HepG2 (cell line): ENCODE data around the gene PNN.

Experiments used
- CTCF ChIP-seq: sonication (generic); formaldehyde crosslinking; IDR thresholded peaks from 2 replicates; pipeline ENCODE4 v1.5.0; 2020; ENCODE audit warnings: mild to moderate bottlenecking, missing genetic modification reagents, moderate library complexity
- EP300 ChIP-seq, 3 experiments: sonication (generic) in 1 of 3; formaldehyde crosslinking in 1 of 3; IDR thresholded peaks; 2 replicates each; pipeline versions ENCODE4 v1.5.1 to v1.6.1; 2011 to 2020; ENCODE audit warnings: low read depth in 2 of 3, low read length in 2 of 3, borderline replicate concordance in 1 of 3, improper control_type of control experiment in 1 of 3, mild to moderate bottlenecking in 1 of 3, missing genetic modification reagents in 1 of 3, moderate library complexity in 1 of 3
- FIP1L1 ChIP-seq: fragments of 200-400 bp; formaldehyde crosslinking; IDR thresholded peaks from 2 replicates; pipeline ENCODE4 v1.6.1; 2018; ENCODE audit warnings: low read depth, mild to moderate bottlenecking, low read length, moderate library complexity, borderline replicate concordance; ENCODE audit not compliant: insufficient read depth
- GABPA ChIP-seq, 2 experiments: IDR thresholded peaks; 2 replicates each; pipeline ENCODE4 v1.6.1; 2011 to 2016; ENCODE audit warnings: low read depth in 2 of 2, low read length in 1 of 2, missing biosample characterization in 1 of 2, missing genetic modification characterization in 1 of 2
- MLXIP ChIP-seq: sonication (generic); formaldehyde crosslinking; IDR thresholded peaks from 2 replicates; pipeline ENCODE4 v1.9.0; 2021; ENCODE audit warnings: missing genetic modification reagents, borderline replicate concordance
- NR2F2 ChIP-seq: IDR thresholded peaks from 2 replicates; pipeline ENCODE4 v1.6.1; 2012; ENCODE audit warnings: low read depth, inconsistent platforms, borderline replicate concordance
- PTBP1 ChIP-seq: fragments of 200-400 bp; formaldehyde crosslinking; IDR thresholded peaks from 2 replicates; pipeline ENCODE4 v1.6.1; 2018; ENCODE audit warnings: low read length, low read depth; ENCODE audit not compliant: poor library complexity, severe bottlenecking
- ZBTB33 ChIP-seq: sonication (generic); formaldehyde crosslinking; IDR thresholded peaks from 2 replicates; pipeline ENCODE4 v1.4.0; 2020; ENCODE audit warnings: missing genetic modification reagents
- ZNF274 ChIP-seq: sonication (generic); formaldehyde crosslinking; IDR thresholded peaks from 2 replicates; pipeline ENCODE4 v1.5.1; 2020; ENCODE audit warnings: mild to moderate bottlenecking, missing genetic modification reagents
- ZNF580 ChIP-seq: IDR thresholded peaks from 2 replicates; pipeline ENCODE4 v1.6.1; 2016; ENCODE audit warnings: low read depth, borderline replicate concordance
- ZNF777 ChIP-seq: sonication (generic); formaldehyde crosslinking; IDR thresholded peaks from 2 replicates; pipeline ENCODE4 v1.4.0; 2020; ENCODE audit warnings: missing genetic modification reagents

- TF ChIP-seq GABPA (IDR thresholded peaks at IDR 0.05; ENCODE audit: low read depth, low read length) (no peak), GABPA (CRISPR knock-in tag; IDR thresholded peaks at IDR 0.05; ENCODE audit: low read depth) (no peak), CTCF (CRISPR knock-in tag) (no peak), ZBTB33 (CRISPR knock-in tag) (no peak), FIP1L1 (no peak), EP300 (IDR thresholded peaks at IDR 0.05; ENCODE audit: low read depth in 2 of 2, low read length in 2 of 2) (no peak), EP300 (CRISPR knock-in tag; IDR thresholded peaks at IDR 0.05; ENCODE audit: borderline replicate concordance) (no peak), NR2F2 (no peak), ZNF777 (CRISPR knock-in tag) (no peak), ZNF580 (no peak), ZNF274 (CRISPR knock-in tag) (no peak), PTBP1 (no peak), MLXIP (CRISPR knock-in tag) (no peak)
Observed at GRCh38 chr14:39140170-39140569, 34.9 kb upstream of the PNN start.
